HepG2 (cell line): ENCODE results near the gene MPC2. TPM values are rescaled to one million over a fixed set of nuclear protein-coding genes. Genes with fewer than 3 reads are reported as not detected.

Experiments used
- ADNP ChIP-seq: sonication (generic); formaldehyde crosslinking; IDR thresholded peaks from 2 replicates; pipeline ENCODE4 v1.4.0; 2020; ENCODE audit warnings: missing genetic modification reagents
- ARID4A ChIP-seq: sonication (generic); formaldehyde crosslinking; IDR thresholded peaks from 2 replicates; pipeline ENCODE4 v1.5.0; 2020; ENCODE audit warnings: mild to moderate bottlenecking, missing genetic modification reagents, borderline replicate concordance
- FOXO4 ChIP-seq: sonication (generic); formaldehyde crosslinking; conservative IDR thresholded peaks from 2 replicates; pipeline ENCODE4 v1.8.1; 2023; ENCODE audit warnings: missing genetic modification reagents
- ISX ChIP-seq: sonication (generic); formaldehyde crosslinking; conservative IDR thresholded peaks from 2 replicates; pipeline ENCODE4 v1.5.0; 2020; ENCODE audit warnings: missing genetic modification reagents
- KDM4B ChIP-seq: sonication (generic); formaldehyde crosslinking; IDR thresholded peaks from 2 replicates; pipeline ENCODE4 v1.4.0; 2020; ENCODE audit warnings: missing genetic modification reagents
- MATR3 ChIP-seq: sonication (generic); formaldehyde crosslinking; IDR thresholded peaks from 2 replicates; pipeline ENCODE4 v1.4.0; 2020; ENCODE audit warnings: missing genetic modification reagents
- NFE2L2 ChIP-seq: fragments of 150-350 bp; IDR thresholded peaks from 2 replicates; pipeline ENCODE4 v1.6.1; 2014; ENCODE audit warnings: low read length
- NR2F2 ChIP-seq: IDR thresholded peaks from 2 replicates; pipeline ENCODE4 v1.6.1; 2012; ENCODE audit warnings: low read depth, inconsistent platforms, borderline replicate concordance
- PCBP2 ChIP-seq: fragments of 200-400 bp; formaldehyde crosslinking; optimal IDR thresholded peaks from 2 replicates; pipeline ENCODE3; 2018; ENCODE audit warnings: low read length, low read depth; ENCODE audit not compliant: poor library complexity, severe bottlenecking
- SP2 ChIP-seq: sonication (generic); formaldehyde crosslinking; IDR thresholded peaks from 2 replicates; pipeline ENCODE4 v1.5.1; 2020; ENCODE audit warnings: mild to moderate bottlenecking, missing genetic modification reagents
- WIZ ChIP-seq: sonication (generic); formaldehyde crosslinking; IDR thresholded peaks from 2 replicates; pipeline ENCODE4 v1.5.1; 2020; ENCODE audit warnings: mild to moderate bottlenecking, missing genetic modification reagents
- ZFP37 ChIP-seq: sonication (generic); formaldehyde crosslinking; IDR thresholded peaks from 2 replicates; pipeline ENCODE4 v1.4.0; 2020; ENCODE audit warnings: missing genetic modification reagents, borderline replicate concordance
- ZNF224 ChIP-seq: sonication (generic); formaldehyde crosslinking; IDR thresholded peaks from 2 replicates; pipeline ENCODE4 v1.5.0; 2020; ENCODE audit warnings: mild to moderate bottlenecking, missing genetic modification reagents
- ZNF414 ChIP-seq: sonication (generic); formaldehyde crosslinking; IDR thresholded peaks from 2 replicates; pipeline ENCODE4 v1.5.0; 2020; ENCODE audit warnings: missing genetic modification reagents
- ZNF674 ChIP-seq: sonication (generic); formaldehyde crosslinking; IDR thresholded peaks from 2 replicates; pipeline ENCODE4 v1.5.0; 2020; ENCODE audit warnings: low read depth, mild to moderate bottlenecking, missing genetic modification reagents
- ZNF687 ChIP-seq: sonication (generic); formaldehyde crosslinking; IDR thresholded peaks from 2 replicates; pipeline ENCODE4 v1.5.1; 2020; ENCODE audit warnings: mild to moderate bottlenecking, missing genetic modification reagents, moderate library complexity
- ZNF775 ChIP-seq: sonication (generic); formaldehyde crosslinking; IDR thresholded peaks from 2 replicates; pipeline ENCODE4 v1.4.0; 2020; ENCODE audit warnings: missing genetic modification reagents, mild to moderate bottlenecking, moderate library complexity, borderline replicate concordance
- ZNF782 ChIP-seq: sonication (generic); formaldehyde crosslinking; IDR thresholded peaks from 2 replicates; pipeline ENCODE4 v1.4.0; 2020; ENCODE audit warnings: missing genetic modification reagents, mild to moderate bottlenecking, borderline replicate concordance
- ZNF891 ChIP-seq: sonication (generic); formaldehyde crosslinking; IDR thresholded peaks from 2 replicates; pipeline ENCODE4 v1.5.0; 2020; ENCODE audit warnings: mild to moderate bottlenecking, missing genetic modification reagents
- polyA plus RNA-seq, 8 experiments: library from polyadenylated mRNA; depleted of rRNA in 3 of 8; stranded (reverse) in 7 of 8; unstranded in 1 of 8; fragments of >200 nt; fragmentation: Illumina TruSeq in 4 of 8; extraction: Trizol in 4 of 8; gene quantifications; 2 replicates each; pipeline versions ENCODE4 v1.2.1 to v1.2.3, GENCODE V29; 2011 to 2016; ENCODE audit warnings: low read depth in 4 of 8, missing spikeins in 1 of 8, mixed read lengths in 1 of 8; ENCODE audit not compliant: insufficient read depth in 1 of 8
- total RNA-seq, 5 experiments: library from RNA; depleted of rRNA; stranded (reverse); fragments of >200 nt; fragmentation: Illumina TruSeq; extraction: Trizol; gene quantifications; 2 replicates each; pipeline ENCODE4 v1.2.3, GENCODE V29; 2016; ENCODE audit warnings: low read depth in 1 of 5

The MPC2 gene
- total and polyA plus RNA-seq, 2 of the 13 experiments (the other 11 are each of a cell fraction or from before 2014, with no cell fraction given) = 38.8 to 136 TPM

GRCh38 chr1:167935216-167936067 lies 1.4 kb downstream of the MPC2 start (continued):
- TF ChIP-seq PCBP2 = no peak
- peak; percentile 79 for TF ChIP-seq ARID4A (CRISPR knock-in tag)
- TF ChIP-seq NFE2L2 = no peak
- peak; percentile 64; the same call in 1 of the 2 replicates for TF ChIP-seq ZNF224 (CRISPR knock-in tag)
- no peak for TF ChIP-seq ZNF775 (CRISPR knock-in tag)
- TF ChIP-seq ZNF782 (CRISPR knock-in tag) = no peak; the same call in 1 of the 2 replicates
- TF ChIP-seq MATR3 = no peak
- TF ChIP-seq ZNF891 (CRISPR knock-in tag) = no peak
- TF ChIP-seq ADNP (CRISPR knock-in tag) = no peak
- TF ChIP-seq KDM4B (CRISPR knock-in tag) = no peak
- TF ChIP-seq ZNF414 (CRISPR knock-in tag) = peak; percentile 74; the same call in 1 of the 2 replicates
- peak; percentile 85 for TF ChIP-seq ZNF687 (CRISPR knock-in tag)
- TF ChIP-seq ZNF674 (CRISPR knock-in tag) = no peak
- TF ChIP-seq SP2 = no peak
- TF ChIP-seq ZFP37 = 0 out of 2 replicates have a peak, but pooled peaks have one; percentile 39
- no peak for TF ChIP-seq WIZ (CRISPR knock-in tag)
- TF ChIP-seq ISX (CRISPR knock-in tag) = no peak; the same call in 1 of the 2 replicates
- TF ChIP-seq FOXO4 (CRISPR knock-in tag) = no peak
- 0 out of 2 replicates have a peak, but pooled peaks have one; percentile 5 for TF ChIP-seq NR2F2
